ENCODE data around the gene CTNNA3. TPM values are rescaled to one million over a fixed set of nuclear protein-coding genes. Genes with fewer than 3 reads are reported as not detected.

Gene CTNNA3
- total RNA-seq, 4 donors from 2014 or later, result 0.04 to 0.19 (median 0.11) TPM

- WGBS, 2 donors, result 82 to 86% methylated on average over 2 of the region's 2 CpGs
- no peak for TF ChIP-seq POLR2A (IDR thresholded peaks at IDR 0.05)
- no peak for TF ChIP-seq CTCF (IDR thresholded peaks at IDR 0.05)
- DNase-seq (ENCODE audit: low spot score in 2 of 2), result no peak
- H3K4me3 ChIP-seq (ENCODE audit: low read depth, poor library complexity, severe bottlenecking), result no peak overlapping the region
- intact Hi-C loops (cut with DNase I; ENCODE audit: low total_unique reads), result no loop called here
Observed at GRCh38 chr10:67659497-67659896, 36.5 kb downstream of the CTNNA3 start.

- TF ChIP-seq CTCF (IDR thresholded peaks at IDR 0.05) (no peak), POLR2A (IDR thresholded peaks at IDR 0.05) (no peak)
- DNase-seq (ENCODE audit: low spot score in 2 of 2), result no peak
- H3K4me3 ChIP-seq (ENCODE audit: low read depth, poor library complexity, severe bottlenecking), result no peak overlapping the region
- WGBS, 2 donors, result 76 to 79% methylated on average over 4 of the region's 4 CpGs
- intact Hi-C loops (cut with DNase I; ENCODE audit: low total_unique reads), result no loop called here
Observed at GRCh38 chr10:67657775-67658174, 38.2 kb downstream of the CTNNA3 start.

- intact Hi-C loops (cut with DNase I; ENCODE audit: low total_unique reads), result no loop called here
- no peak for DNase-seq (ENCODE audit: low spot score in 2 of 2)
- no peak overlapping the region for H3K4me3 ChIP-seq (ENCODE audit: low read depth, poor library complexity, severe bottlenecking)
- no peak for TF ChIP-seq CTCF (IDR thresholded peaks at IDR 0.05)
- no peak for TF ChIP-seq POLR2A (IDR thresholded peaks at IDR 0.05)
- 51 to 59% methylated on average over 4 of the region's 4 CpGs for WGBS, 2 donors
Observed at GRCh38 chr10:67650558-67650957, 45.4 kb downstream of the CTNNA3 start.

GRCh38 chr10:67648613-67649229, 47.3 kb downstream of the CTNNA3 start:
- no peak for DNase-seq (ENCODE audit: low spot score in 2 of 2)
- no peak overlapping the region for H3K4me3 ChIP-seq (ENCODE audit: low read depth, poor library complexity, severe bottlenecking)
- no peak for TF ChIP-seq POLR2A (IDR thresholded peaks at IDR 0.05)
- no peak for TF ChIP-seq CTCF (IDR thresholded peaks at IDR 0.05)
- intact Hi-C loops (cut with DNase I; ENCODE audit: low total_unique reads), result no loop called here
- WGBS, 2 donors, result 86 to 89% methylated on average over 4 of the region's 4 CpGs

GRCh38 chr10:67630904-67631303, 65.1 kb downstream of the CTNNA3 start:
- no peak overlapping the region for H3K4me3 ChIP-seq (ENCODE audit: low read depth, poor library complexity, severe bottlenecking)
- intact Hi-C loops (cut with DNase I; ENCODE audit: low total_unique reads), result no loop called here

More at GRCh38 chr10:67630904-67631303, 65.1 kb downstream of the CTNNA3 start:
- no peak for DNase-seq (ENCODE audit: low spot score in 2 of 2)
- TF ChIP-seq CTCF (IDR thresholded peaks at IDR 0.05) (no peak), POLR2A (IDR thresholded peaks at IDR 0.05) (no peak)

Measured in lower leg skin (tissue), 4 donors.